GM18861 (cell line): ENCODE data around the gene GRAMD1B.
"Not testable (repeated sequence)": the region's sequence is repeated elsewhere in the genome, so short reads cannot be mapped to it uniquely, and the experiment has no call there.

Experiments used
- ATAC-seq: cut with Tn5 transposase; IDR thresholded peaks from one replicate; pipeline ENCODE4 v1.9.1; 2021; ENCODE audit not compliant: unreplicated experiment

Gene GRAMD1B

GRCh38 chr11:123505546-123506299, 75.7 kb downstream of the GRAMD1B start:
- peak; percentile 75 for ATAC-seq

GRCh38 chr11:123507043-123507442, 77.0 kb downstream of the GRAMD1B start:
- no peak for ATAC-seq

GRCh38 chr11:123509737-123510578, 79.9 kb downstream of the GRAMD1B start:
- ATAC-seq = no peak

- no peak for ATAC-seq
These were observed 80.5 kb downstream of the GRAMD1B start for GRCh38 chr11:123510579-123510905.

- peak; percentile 76 for ATAC-seq
These were observed 81.2 kb downstream of the GRAMD1B start for GRCh38 chr11:123511037-123511870.

- ATAC-seq = not testable (repeated sequence)
These were observed 83.2 kb downstream of the GRAMD1B start for GRCh38 chr11:123513309-123513708.

- no peak for ATAC-seq
These were observed 86.2 kb downstream of the GRAMD1B start for GRCh38 chr11:123516238-123516637.

- no peak for ATAC-seq
These were observed 87.7 kb downstream of the GRAMD1B start for GRCh38 chr11:123517559-123518364.

GRCh38 chr11:123518496-123519054, 88.5 kb downstream of the GRAMD1B start:
- ATAC-seq = no peak

GRCh38 chr11:123519055-123519796, 89.2 kb downstream of the GRAMD1B start:
- no peak for ATAC-seq

- no peak for ATAC-seq
These were observed 89.7 kb downstream of the GRAMD1B start for GRCh38 chr11:123519797-123520193.

- ATAC-seq = not testable (repeated sequence)
These were observed 90.4 kb downstream of the GRAMD1B start for GRCh38 chr11:123520476-123520875.

GRCh38 chr11:123521001-123521400, 90.9 kb downstream of the GRAMD1B start:
- no peak for ATAC-seq

- no peak for ATAC-seq
These were observed 91.9 kb downstream of the GRAMD1B start for GRCh38 chr11:123521930-123522329.

GRCh38 chr11:123523539-123523938, 93.5 kb downstream of the GRAMD1B start:
- ATAC-seq = no peak

- no peak for ATAC-seq
These were observed 95.0 kb downstream of the GRAMD1B start for GRCh38 chr11:123525097-123525496.

- ATAC-seq = no peak
These were observed 95.4 kb downstream of the GRAMD1B start for GRCh38 chr11:123525511-123525918.

GRCh38 chr11:123526027-123526805, 96.1 kb downstream of the GRAMD1B start:
- no peak for ATAC-seq

GRCh38 chr11:123526918-123527317, 96.8 kb downstream of the GRAMD1B start:
- no peak for ATAC-seq
